ENCODE data around the gene RAB30. TPM values are rescaled to one million over a fixed set of nuclear protein-coding genes. Genes with fewer than 3 reads are reported as not detected.

RAB30 gene
- total RNA-seq, 2 experiments from 2014 or later = 9.8 to 10.9 TPM

- no peak for TF ChIP-seq CTCF (IDR thresholded peaks at IDR 0.05)
- no peak overlapping the region for H3K27ac Mint-ChIP-seq
- H3K4me3 Mint-ChIP-seq = no peak overlapping the region
- ChIA-PET CTCF (interaction anchor here (2.3 kb wide), 1 partner anchor 10 kb away, joined by 8 read pairs; no protein-coding TSS in a partner anchor), POLR2A (interaction anchor here (0.9 to 1.4 kb wide), 2 partner anchors 9 to 98 kb away, joined by 3 to 4 read pairs; no protein-coding TSS in a partner anchor)
- intact Hi-C loops (cut with micrococcal nuclease) = no loop called here
- H3K36me3 Mint-ChIP-seq (ENCODE audit: low read depth) = no peaks in the 10 kb centered on the region
- H3K9me3 Mint-ChIP-seq = no peaks in the 10 kb centered on the region
- no peaks in the 10 kb centered on the region for H3K27me3 Mint-ChIP-seq
- H3K4me1 Mint-ChIP-seq (ENCODE audit: low read depth) = peaks cover 31% of the 10 kb centered on the region
- DNase-seq = no peak
- ATAC-seq = peak; percentile 62
Measured at GRCh38 chr11:83024270-83024854, 47.3 kb downstream of the RAB30 start.

- H3K27me3 Mint-ChIP-seq = no peaks in the 10 kb centered on the region
Measured at GRCh38 chr11:83023410-83023809, 48.3 kb downstream of the RAB30 start.

GRCh38 chr11:83021780-83022125, 49.9 kb downstream of the RAB30 start:
- ChIA-PET POLR2A (interaction anchor here (0.5 to 1.9 kb wide), 3 partner anchors 14 to 86 kb away, joined by 3 to 8 read pairs (median 3); no protein-coding TSS in a partner anchor), CTCF (no interaction called here)
- H3K27me3 Mint-ChIP-seq = no peaks in the 10 kb centered on the region
- DNase-seq (no peak), ATAC-seq (no peak)
- H3K36me3 Mint-ChIP-seq (ENCODE audit: low read depth) = peaks cover 4% of the 10 kb centered on the region
- no peak overlapping the region for H3K4me3 Mint-ChIP-seq
- no peak for TF ChIP-seq CTCF (IDR thresholded peaks at IDR 0.05)
- no peaks in the 10 kb centered on the region for H3K9me3 Mint-ChIP-seq
- intact Hi-C loops (cut with micrococcal nuclease) = no loop called here
- H3K27ac Mint-ChIP-seq = no peak overlapping the region
- H3K4me1 Mint-ChIP-seq (ENCODE audit: low read depth) = peaks cover 30% of the 10 kb centered on the region

More at GRCh38 chr11:83023410-83023809, 48.3 kb downstream of the RAB30 start:
- H3K27ac Mint-ChIP-seq = no peak overlapping the region
- DNase-seq (no peak), ATAC-seq (no peak)
- peaks cover 31% of the 10 kb centered on the region for H3K4me1 Mint-ChIP-seq (ENCODE audit: low read depth)
- intact Hi-C loops (cut with micrococcal nuclease) = no loop called here
- TF ChIP-seq CTCF (IDR thresholded peaks at IDR 0.05) = no peak
- CTCF ChIA-PET = no interaction called here
- no peaks in the 10 kb centered on the region for H3K9me3 Mint-ChIP-seq
- POLR2A ChIA-PET = interaction anchor here (0.6 kb wide), 1 partner anchor 21 kb away, joined by 4 read pairs; no protein-coding TSS in a partner anchor
- no peak overlapping the region for H3K4me3 Mint-ChIP-seq
- peaks cover 2% of the 10 kb centered on the region for H3K36me3 Mint-ChIP-seq (ENCODE audit: low read depth)

GRCh38 chr11:83020942-83021779, 50.5 kb downstream of the RAB30 start:
- Mint-ChIP-seq H3K4me3 (no peak overlapping the region), H3K36me3 (ENCODE audit: low read depth) (peaks cover 4% of the 10 kb centered on the region), H3K27me3 (no peaks in the 10 kb centered on the region), H3K9me3 (no peaks in the 10 kb centered on the region), H3K27ac (no peak overlapping the region), H3K4me1 (ENCODE audit: low read depth) (peaks cover 26% of the 10 kb centered on the region)
- CTCF ChIA-PET = no interaction called here
- DNase-seq = no peak
- TF ChIP-seq CTCF (IDR thresholded peaks at IDR 0.05) = no peak
- intact Hi-C loops (cut with micrococcal nuclease) = no loop called here
- POLR2A ChIA-PET = interaction anchor here (0.6 to 1.9 kb wide), 4 partner anchors 14 to 138 kb away, joined by 3 to 8 read pairs (median 3); no protein-coding TSS in a partner anchor
- ATAC-seq = no peak

Measured in activated CD8-positive, alpha-beta T cell treated with anti-CD3 and anti-CD28 coated beads for 36 hours (primary cell).